GM21825 (cell line): ENCODE measurements around the gene FSD2.

Experiments
- ATAC-seq: cut with Tn5 transposase; IDR thresholded peaks from one replicate; pipeline ENCODE4 v1.9.1; 2021; ENCODE audit warnings: mild to moderate bottlenecking, moderate library complexity; ENCODE audit not compliant: unreplicated experiment

Gene FSD2, protein sequence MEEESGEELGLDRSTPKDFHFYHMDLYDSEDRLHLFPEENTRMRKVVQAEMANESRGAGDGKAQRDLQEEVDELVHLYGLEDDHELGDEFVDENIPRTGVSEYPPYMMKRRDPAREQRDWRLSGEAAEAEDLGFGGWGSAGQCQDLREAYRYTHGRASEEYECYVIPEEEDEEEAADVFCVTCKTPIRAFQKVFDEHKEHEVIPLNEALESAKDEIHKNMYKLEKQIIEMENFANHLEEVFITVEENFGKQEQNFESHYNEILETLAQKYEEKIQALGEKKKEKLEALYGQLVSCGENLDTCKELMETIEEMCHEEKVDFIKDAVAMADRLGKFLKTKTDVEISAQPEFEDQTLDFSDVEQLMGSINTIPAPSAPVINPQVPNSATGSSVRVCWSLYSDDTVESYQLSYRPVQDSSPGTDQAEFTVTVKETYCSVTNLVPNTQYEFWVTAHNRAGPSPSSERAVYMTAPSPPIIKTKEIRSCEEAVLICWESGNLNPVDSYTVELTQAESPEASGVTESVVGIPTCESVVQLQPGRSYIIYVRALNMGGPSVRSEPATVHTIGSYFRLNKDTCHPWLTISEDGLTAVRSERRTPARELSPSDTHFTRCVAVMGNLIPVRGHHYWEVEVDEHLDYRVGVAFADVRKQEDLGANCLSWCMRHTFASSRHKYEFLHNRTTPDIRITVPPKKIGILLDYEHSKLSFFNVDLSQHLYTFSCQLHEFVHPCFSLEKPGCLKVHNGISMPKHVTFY

DNA sequence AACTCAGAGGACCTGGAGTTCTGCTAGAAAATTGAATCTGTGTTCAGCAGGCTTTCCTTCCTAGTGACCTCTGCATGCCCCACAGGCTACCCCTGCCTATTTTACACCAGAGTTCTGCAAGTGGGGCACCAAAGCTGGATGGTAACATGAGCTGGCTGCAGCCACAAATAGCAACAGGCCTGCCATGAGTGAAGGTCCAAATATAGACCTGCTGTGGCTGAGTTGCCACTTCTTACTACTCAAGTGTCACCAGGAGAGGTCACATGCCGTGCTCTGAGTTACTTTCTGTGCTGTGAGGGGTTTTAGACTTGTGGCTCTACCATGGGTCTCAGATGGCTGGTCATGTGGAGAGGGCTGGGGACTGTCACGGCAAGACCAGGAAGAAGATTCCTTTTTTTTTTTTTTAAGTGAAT, at the start of gene FSD2:
Gene FSD2 (minus strand): TSS at position 76 of the 413 bp plus-strand sequence. CDS start 18,679 bp downstream, outside the sequence.
- ATAC-seq = peak; percentile 65

DNA sequence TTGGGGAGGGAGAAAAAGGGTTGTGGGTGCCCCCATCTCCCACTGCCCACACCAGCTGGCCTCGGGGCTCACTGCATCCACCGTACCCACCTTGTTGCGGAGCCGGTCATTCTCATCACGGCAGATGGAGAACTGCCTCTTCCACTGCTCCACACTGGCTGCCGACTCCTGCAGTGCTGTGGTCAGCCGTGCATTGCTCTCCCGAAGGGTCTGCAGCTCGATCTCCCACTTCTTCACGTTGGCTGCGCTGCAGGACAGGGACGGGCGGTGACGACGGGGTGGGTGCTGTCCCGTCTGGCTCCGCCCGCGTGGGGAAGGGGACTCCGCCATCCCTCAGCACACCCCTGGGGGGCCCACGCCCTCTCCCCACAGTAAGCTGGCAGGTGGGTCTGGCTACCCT, 48.7 kb upstream of the FSD2 start:
- no peak for ATAC-seq

DNA sequence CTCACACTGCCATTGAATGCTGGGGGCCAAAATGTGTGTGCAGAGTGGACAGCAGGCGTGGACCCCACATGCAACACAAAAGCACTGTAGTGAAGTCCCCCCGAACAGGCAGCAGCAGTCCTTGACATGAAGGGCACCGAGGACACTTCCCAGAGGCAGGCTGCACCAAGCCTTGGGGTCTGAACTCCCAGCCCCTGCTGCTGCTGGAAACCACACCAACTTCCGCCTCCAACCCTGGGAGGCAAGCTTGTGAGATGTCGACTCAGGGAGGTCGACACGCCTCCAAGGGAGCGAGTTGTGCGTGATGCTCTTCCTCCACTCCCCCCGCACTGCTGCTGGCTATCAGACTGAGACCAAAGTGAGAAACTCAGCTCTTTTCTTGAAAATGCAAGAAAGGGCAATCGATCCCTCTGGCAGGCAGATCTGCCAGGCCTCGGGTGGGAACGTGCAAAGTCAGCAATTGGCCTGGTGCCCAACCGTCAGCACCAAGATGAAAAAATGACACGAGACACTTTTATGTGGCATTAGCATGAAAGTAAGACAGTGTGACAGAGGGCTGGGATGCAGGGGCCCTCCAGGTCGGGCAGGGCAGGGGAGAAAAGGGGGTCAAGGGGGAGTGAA, 47.2 kb upstream of the FSD2 start:
- no peak for ATAC-seq

DNA sequence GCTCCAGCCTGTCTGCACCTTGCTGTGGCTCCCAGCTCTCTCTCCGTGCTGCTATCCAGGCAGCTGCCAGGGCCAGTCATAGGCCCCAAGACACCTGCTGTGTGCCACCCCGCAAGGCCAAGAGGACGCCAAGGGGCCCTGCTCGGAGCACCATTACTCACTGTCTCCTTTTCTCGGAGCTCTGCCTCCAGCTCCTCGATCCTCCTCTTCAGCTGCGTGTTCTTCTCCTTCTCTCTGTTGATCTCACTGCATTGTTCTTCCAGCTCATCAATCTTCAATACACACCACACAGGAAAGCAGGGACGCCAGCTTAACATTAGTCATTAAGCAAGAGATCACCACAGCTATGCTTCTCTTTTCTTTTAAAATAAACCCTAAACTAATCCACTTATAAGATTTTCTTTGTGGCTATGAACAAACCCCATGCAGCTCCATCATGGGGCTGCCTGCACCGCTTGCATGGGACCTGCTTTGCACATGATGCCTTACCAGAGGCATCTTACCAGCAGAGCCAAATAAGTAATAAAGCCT, 46.2 kb upstream of the FSD2 start:
- ATAC-seq = no peak

DNA sequence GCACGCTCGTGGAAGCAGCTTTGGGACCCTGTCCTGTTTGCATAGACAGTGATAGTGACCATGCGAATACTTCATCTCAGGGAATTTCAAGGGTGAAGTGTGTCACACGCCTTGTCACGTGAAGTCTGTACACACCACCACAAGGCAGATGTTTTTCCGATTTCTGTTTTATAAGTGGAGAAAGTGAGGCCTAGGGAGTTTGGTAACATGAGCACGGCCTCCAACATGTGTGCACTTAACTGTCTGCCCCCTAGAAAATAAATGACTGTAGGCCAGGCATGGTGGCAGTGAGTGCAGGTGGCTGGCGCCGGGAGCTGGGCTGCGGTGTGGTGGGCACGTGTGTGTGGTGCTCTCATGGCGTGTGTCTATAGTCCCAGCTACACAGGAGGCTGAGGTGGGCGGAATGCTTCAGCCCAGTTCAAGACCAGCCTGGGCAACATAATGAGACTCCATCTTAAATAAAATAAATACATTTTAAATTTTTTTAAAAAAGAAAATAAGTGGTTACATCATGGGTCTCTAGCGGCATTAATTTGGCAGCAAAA, 45.5 kb upstream of the FSD2 start:
- no peak for ATAC-seq

DNA sequence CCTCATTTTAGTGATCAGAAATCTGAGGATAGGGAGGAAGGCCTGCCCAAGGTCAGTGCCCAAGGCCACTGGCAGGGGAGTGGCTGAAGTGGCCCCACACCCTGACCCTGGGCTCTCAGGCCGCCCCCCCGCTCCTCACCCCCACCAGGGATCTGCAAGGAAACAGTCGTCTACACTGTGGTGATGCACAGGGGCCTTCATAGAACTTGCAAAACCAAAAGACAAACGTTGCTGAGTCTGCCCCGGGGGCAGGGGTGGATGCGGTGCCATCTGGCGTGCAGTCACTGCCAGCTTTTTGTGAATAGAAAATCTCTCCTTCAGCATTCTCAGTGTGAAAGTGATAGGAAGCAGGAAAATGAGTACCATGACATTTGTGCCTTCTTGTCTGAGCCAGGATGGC, 44.9 kb upstream of the FSD2 start:
- ATAC-seq = no peak

DNA sequence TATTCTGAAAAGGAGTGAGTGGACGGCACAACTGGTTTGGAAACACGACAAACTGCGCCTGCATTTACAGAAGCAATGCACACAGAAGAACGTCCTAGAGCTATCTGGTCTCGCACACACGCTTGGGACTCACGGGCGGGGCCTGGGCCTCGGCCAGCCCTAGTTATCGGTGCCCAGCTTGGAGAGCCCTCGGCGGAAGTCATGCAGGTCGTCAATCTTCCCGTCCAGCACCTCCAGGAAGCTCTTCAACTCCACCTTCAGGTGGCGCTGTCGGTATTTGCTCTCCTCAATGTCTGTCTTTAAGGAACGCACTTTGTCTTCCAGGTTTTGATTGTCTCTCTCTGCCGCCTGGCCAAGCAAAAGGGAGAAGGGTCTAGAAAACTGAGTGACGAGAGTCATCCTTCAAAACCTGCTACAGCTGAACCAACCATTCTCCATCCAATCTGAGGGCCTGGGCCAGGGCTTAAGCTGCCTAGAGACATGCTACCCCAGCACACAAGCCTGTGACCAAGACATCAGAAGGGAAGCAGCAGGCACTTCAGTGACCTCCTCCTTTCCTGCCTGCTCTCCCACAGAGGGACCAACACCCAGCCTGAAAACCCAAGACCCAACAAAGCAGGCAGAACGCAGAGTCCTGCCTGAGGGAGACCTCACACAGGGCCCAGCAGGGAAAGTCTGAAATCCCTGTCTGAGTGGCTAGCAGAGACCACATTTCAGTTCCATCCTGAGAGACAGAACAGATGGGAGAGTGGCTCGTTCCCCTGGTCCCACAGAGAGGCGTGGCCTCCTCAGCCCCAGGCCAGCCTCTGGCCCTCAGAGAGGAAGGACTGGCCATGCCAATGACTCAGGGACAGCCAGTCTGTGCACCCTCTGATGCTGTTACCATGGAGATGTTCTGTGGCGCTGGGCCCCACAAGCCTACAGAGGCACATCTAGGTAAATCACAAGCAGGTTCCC, 44.0 kb upstream of the FSD2 start:
- ATAC-seq = no peak

DNA sequence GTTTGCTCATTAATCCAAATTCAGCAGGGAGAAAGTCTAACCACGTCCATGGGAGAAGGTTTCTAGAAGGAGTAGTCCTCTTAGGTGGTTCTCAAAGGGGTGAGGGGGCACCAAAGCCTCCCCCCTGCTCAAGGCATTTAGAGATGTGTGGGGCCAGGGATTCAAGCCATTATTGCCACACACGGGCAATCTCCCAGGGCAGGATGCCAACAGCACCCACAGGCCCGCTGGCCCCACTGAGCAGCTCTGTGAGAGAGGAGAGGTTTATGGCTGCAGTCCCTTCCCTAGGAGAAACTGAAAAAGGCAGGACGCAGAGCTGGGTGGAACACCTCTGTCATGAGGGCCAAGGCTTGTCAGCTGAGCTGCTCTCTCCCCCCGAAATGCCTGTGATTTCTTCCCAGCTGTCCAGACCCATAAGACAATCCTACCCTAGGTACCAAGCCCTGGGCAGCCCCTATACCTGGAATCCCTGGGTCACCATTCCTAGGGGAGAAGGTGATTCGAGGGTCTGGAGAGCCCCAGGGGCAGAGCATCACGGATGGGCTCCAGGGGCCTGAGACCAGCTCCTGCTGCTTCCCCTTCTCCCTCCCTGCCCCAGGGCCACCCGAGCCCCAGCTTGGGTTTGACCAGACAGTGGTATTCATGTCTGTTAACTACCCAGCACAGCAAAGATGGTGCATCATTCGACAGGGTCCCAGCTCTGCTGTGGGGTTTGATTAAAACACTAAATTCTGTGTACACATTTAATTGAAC, 42.5 kb upstream of the FSD2 start:
- no peak for ATAC-seq

DNA sequence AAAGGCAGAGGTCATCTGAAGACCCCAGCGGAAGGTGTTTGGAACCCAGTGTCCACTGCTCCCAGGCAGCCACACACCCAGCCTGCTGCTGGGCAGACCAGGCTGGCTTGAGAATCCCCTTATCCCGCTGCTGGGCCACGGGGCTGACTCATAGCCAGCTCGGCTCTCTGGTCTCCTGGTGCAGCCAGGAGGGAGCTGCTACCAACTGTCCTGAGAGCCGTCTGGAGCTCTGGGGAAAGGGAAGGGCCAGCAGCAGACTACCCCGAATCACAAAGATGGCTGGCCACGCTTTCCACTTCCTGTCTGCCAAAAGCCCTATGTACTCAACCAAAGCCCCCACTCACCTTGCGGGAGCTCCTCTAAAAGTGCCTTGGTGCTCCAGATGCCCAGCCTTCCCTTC, 41.8 kb upstream of the FSD2 start:
- ATAC-seq = no peak

DNA sequence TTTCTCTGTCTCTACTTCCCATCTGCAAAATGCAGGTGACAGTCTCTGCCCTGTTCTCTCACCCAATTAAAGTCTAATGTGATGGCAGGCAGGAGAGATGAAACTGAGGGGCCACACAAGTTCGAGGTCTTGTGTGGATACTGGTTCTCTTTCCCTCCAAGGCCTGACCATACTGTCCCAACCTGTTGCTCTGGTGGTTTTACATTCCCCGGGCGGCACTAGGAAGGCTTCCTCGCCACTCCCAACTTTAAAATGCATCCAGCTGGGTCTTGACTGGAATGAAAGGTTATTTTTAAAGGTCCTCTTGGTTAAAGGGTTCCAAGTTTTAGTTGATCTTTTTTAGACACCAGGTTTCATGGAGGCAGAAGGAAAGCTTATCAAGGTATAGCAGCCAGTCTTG, 40.8 kb upstream of the FSD2 start:
- no peak for ATAC-seq

DNA sequence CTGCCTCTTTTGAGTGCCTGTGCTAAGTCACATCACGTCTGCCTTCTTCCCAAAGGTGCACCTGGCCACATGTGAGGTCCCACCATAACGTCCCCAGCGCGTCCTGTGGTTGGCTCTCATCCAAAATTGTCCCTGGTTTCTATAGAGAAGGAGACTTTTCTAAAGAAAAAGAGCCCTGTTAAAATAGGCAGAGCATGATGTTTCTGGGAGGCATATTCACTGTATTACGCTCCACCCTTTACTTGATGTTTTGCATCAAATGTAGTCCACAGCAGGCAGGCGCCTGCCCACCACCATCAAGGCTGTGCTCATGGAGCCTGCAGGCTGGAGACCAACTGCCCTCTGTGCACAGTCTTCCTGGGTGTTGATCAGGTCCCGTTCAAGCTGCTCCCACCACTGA, 39.8 kb upstream of the FSD2 start:
- ATAC-seq = no peak

DNA sequence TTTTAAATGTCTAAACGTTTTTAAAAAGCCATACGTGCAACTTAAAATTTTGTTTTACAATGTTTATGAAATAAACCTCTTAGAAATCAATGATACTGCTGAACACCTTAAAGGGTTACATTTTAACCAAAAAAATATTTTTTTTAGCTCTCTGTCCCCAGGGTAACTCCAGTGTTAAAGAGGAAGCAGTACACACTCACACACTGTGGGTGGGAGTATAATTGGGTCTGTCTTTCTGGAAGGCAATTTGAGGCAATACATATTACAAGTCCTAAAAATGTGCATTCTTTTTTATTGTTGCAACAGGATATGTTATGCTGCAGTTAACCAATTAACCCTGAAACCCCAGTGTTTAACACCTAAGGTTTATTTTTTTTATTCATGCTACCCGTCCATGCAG, 37.7 kb upstream of the FSD2 start:
- ATAC-seq = no peak

DNA sequence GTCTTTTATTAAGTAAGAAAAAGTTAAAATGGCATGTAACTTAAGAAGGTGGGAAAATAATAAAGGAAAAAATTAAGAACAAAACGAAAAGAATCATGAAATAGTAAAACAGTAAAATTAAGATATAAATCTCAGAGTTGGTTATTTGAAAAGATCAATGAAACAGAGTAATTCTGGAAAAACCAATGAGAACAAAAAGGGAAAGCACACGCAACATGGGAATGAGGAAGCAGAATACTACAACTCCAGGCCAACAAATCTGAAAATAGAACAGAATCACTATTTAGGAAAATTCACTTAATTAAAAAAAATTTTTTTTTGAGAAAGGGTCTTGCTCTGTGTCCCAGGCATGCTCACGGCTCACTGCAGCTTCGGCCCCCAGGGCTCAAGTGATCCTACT, 34.3 kb upstream of the FSD2 start:
- no peak for ATAC-seq

DNA sequence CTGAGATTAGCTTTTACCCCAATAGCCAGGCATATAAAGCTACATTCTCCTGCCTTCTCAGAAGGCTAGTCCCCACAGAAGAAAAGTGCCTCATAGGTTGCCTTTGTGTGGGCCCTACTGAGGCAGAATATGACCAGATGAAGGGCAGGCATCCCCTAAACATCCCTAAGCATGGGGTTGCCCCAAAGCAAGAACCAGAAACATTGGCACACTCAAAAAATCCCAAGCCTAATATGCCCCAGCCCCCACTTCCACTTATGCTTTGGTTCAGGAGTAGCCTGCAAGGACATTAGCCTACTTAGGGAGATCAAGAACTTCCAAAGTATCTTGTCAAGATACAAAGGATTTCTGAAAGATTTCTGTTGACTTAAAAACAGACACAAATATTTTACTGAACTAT, 33.3 kb upstream of the FSD2 start:
- no peak for ATAC-seq

DNA sequence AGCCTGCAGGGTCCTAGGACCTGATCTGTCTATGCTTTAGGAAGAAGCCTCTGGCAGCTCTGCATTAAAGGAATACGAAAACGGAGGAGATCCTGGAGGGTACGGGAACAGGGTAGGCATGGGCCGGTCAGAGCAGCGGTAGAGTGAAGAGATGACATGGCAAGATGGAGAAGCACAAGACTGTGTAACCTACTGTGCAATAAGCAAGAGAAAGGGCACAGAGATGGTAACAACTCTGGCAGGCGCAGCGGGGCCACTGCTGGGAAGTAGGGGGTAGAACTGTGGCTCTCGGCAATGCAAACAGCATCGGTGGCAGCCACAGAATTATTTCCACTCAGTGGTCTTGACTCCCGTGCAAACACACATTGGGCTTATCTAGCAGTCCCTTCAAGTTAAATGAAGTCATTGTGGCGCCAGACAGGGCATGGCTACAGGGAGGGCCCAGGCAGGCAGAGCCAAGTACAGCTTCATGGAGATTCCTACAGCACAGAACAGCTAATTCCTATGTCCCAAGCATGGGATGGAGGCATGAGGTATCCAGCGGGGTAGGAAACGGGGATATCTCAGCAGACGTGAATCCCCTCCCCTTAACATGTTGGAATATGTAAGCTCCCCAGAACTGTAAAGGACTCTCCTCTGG, 32.3 kb upstream of the FSD2 start:
- no peak for ATAC-seq

DNA sequence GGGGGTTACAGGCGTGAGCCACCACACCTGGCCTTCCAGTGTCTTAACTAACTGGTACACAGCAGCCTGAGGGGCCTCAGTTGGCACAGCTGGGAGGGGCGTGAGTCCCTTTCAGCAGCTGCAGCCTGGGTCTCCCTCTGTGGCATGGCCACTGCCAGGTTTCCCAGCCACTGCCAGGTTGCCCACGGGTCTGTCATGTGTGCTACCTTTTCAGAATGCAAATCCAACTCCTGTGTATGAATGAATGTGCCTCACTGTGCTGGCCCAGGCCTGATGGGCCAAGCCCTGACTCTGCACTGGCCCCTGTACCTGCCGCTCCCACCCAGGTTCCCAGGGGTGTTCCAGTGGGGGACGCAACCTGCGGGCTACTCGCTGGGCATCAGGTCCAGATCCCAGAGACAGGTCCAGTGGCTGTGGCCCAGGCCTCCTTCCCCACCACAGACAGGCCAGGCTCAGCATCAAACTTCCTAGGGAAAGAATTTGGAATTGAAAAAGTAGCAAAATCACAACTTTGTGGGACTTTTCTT, 29.6 kb upstream of the FSD2 start:
- ATAC-seq = no peak

DNA sequence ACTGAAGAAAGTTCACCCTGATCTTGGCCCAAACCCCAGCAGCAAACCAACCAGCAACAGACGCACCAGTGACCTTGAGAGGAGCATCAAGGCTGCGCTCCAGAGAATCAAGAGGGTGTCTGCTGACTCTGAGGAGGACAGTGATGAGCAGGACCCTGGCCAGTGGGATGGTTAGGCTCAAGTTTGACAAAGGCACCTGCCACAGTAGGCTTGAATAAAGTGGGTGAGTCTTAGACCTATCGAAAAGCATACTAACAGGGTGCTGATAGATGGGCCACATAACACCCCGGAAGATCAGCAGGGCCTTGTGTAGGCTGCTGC, 27.5 kb upstream of the FSD2 start:
- no peak for ATAC-seq

DNA sequence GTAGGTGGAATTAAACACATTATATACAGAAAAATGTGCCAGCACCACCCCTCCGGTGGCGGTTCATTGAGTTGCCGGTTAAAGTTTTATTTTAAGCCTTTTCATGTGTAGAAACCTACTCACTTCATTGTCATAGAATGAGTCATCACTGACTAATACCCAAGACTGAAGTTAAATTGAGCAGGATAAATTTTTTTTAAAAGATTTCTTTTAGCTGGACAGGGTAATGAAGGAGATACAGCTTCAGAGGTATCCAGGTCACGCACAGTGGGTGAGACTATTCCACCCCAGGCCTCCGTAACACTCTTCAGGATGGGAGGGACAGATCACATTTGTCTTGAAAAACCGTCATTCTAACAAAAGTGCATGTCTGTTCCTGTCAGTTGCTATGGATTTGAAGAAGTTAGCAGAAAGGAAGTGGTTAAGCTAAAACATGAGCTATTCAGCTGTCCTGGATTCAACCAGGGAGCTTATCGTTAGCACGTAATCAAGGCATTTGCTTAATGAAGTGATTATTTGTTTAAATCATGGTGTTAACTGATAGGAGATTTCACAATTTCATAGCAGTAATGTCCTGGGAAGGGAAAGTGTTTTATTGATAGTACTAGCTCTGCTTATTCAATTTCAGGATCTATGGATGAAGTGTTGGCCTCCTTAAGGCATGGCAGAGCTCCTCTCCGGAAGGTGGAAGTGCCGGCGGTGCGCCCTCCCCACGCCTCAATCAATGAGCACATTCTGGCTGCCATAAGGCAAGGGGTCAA, 26.9 kb upstream of the FSD2 start:
- ATAC-seq = peak; percentile 86
